Measurements from ENCODE around the gene ZNF438. TPM values are rescaled to one million over a fixed set of nuclear protein-coding genes. Genes with fewer than 3 reads are reported as not detected.

Gene ZNF438
- total and polyA plus RNA-seq, 2 of the 8 experiments (the other 6 are each of a cell fraction or from before 2014, with no cell fraction given) = 0.95 to 1.7 TPM

DNA sequence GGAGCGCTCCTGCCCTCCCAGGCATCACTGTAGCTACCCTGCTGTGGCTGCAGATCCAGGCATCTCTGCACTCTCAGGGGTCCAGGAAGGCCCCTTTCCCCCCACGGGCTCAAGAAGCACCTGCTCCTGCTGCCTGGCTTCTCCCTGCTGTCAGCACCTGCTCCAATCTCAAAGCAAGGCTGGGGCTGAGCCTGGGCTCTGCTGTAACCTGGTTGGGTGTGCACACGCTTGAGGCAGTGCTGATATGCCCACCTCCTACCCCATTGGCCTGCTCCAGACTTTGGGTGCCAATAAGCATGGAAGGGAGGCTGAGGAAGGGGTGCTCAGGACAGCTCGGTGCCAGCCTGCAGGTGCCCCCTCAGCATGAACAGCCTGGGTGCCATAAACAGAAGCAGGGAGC, 185.0 kb downstream of the ZNF438 start (continued):
- TF ChIP-seq JUND (IDR thresholded peaks at IDR 0.05; ENCODE audit: low read length) = no peak
- no peak for TF ChIP-seq SIN3A (conservative IDR thresholded peaks at IDR 0.05 in 1 of 2, IDR thresholded peaks at IDR 0.05 in 1 of 2; ENCODE audit: low read depth in 1 of 2, low read length in 2 of 2)
- TF ChIP-seq SAP30 (IDR thresholded peaks at IDR 0.05; ENCODE audit: insufficient read depth, insufficient replicate concordance, low read length) = no peak
- no peak for TF ChIP-seq ZNF274 (IDR thresholded peaks at IDR 0.05; ENCODE audit: borderline replicate concordance, extremely low read depth, low read length)
- TF ChIP-seq, protein P1, sequence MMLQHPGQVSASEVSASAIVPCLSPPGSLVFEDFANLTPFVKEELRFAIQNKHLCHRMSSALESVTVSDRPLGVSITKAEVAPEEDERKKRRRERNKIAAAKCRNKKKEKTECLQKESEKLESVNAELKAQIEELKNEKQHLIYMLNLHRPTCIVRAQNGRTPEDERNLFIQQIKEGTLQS (IDR thresholded peaks at IDR 0.05; ENCODE audit: insufficient read depth, low read depth, low read length) = no peak
